Neural cell (in vitro differentiated cells): ENCODE results near the gene GOLGA3. TPM values are rescaled to one million over a fixed set of nuclear protein-coding genes. Genes with fewer than 3 reads are reported as not detected.

Experiments used
- H2AFZ ChIP-seq: fragments of 200-600, 300-800 bp; sonication (generic), shearing (Covaris generic); 2 replicates; pipeline ENCODE4 v1.6.0; 2014; ENCODE audit warnings: low read depth, mild to moderate bottlenecking, antibody characterized with exemption, low read length, moderate library complexity
- H3F3A ChIP-seq: fragments of 200-600 bp; shearing (Covaris generic); 2 replicates; pipeline ENCODE4 v1.6.1; 2016; ENCODE audit warnings: mild to moderate bottlenecking, moderate library complexity, mixed read lengths, antibody characterized with exemption, low read length; ENCODE audit not compliant: insufficient read depth, poor library complexity, severe bottlenecking
- H3K27ac ChIP-seq: fragments of 200-600, 300-800 bp; sonication (generic), shearing (Covaris generic); 2 replicates; pipeline ENCODE4 v1.5.1; 2014; ENCODE audit warnings: mild to moderate bottlenecking, low read length, moderate library complexity
- H3K27me3 ChIP-seq: fragments of 300-800, 200-600 bp; sonication (generic), shearing (Covaris generic); 2 replicates; pipeline ENCODE4 v1.6.0; 2014; ENCODE audit warnings: mild to moderate bottlenecking, low read depth, low read length, moderate library complexity; ENCODE audit not compliant: insufficient read depth
- H3K36me3 ChIP-seq: fragments of 300-800, 200-600 bp; sonication (generic), shearing (Covaris generic); 2 replicates; pipeline ENCODE4 v1.5.1; 2014; ENCODE audit warnings: mild to moderate bottlenecking, antibody characterized with exemption, low read length, moderate library complexity; ENCODE audit not compliant: insufficient read depth
- H3K4me2 ChIP-seq: fragments of 300-800, 200-600 bp; sonication (generic), shearing (Covaris generic); 2 replicates; pipeline ENCODE4 v1.6.0; 2014; ENCODE audit warnings: mild to moderate bottlenecking, low read length
- H3K4me3 ChIP-seq: fragments of 300-800, 200-600 bp; sonication (generic), shearing (Covaris generic); 2 replicates; pipeline ENCODE4 v1.5.1; 2014; ENCODE audit warnings: mild to moderate bottlenecking, low read length, moderate library complexity
- H3K79me2 ChIP-seq: fragments of 200-600 bp; shearing (Covaris generic); replicated peaks from 2 replicates; pipeline ENCODE4 v1.6.0; 2014; ENCODE audit warnings: mild to moderate bottlenecking, low read length, moderate library complexity; ENCODE audit not compliant: insufficient read depth
- H3K9ac ChIP-seq: fragments of 300-800, 200-600 bp; sonication (generic), shearing (Covaris generic); 2 replicates; pipeline ENCODE4 v1.6.1; 2016; ENCODE audit warnings: mild to moderate bottlenecking, low read length, mixed read lengths
- H3K9me2 ChIP-seq: fragments of 200-600 bp; shearing (Covaris generic); 2 replicates; pipeline ENCODE4 v1.6.1; 2016; ENCODE audit warnings: mild to moderate bottlenecking, low read length, mixed read lengths; ENCODE audit not compliant: insufficient read depth
- H3K9me3 ChIP-seq: fragments of 200-600, 300-800 bp; sonication (generic), shearing (Covaris generic); 2 replicates; pipeline ENCODE4 v1.6.1; 2016; ENCODE audit warnings: mild to moderate bottlenecking, mixed run types, low read length, moderate library complexity, mixed read lengths
- H4K20me1 ChIP-seq: fragments of 200-600 bp; shearing (Covaris generic); 2 replicates; pipeline ENCODE4 v1.6.1; 2016; ENCODE audit warnings: mild to moderate bottlenecking, mixed run types; ENCODE audit not compliant: insufficient read depth
- EP300 ChIP-seq: fragments of 450-650 bp; conservative IDR thresholded peaks from 2 replicates; pipeline ENCODE4 v1.6.1; 2014; ENCODE audit warnings: antibody characterized with exemption, mild to moderate bottlenecking, moderate library complexity; ENCODE audit not compliant: poor library complexity, severe bottlenecking
- EZH2 ChIP-seq: fragments of 200-600, 300-800 bp; shearing (Covaris generic), sonication (generic); IDR thresholded peaks from 2 replicates; pipeline ENCODE4 v1.6.1; 2014; ENCODE audit warnings: antibody characterized with exemption, low read length, borderline replicate concordance, mild to moderate bottlenecking; ENCODE audit not compliant: insufficient read depth, poor library complexity, severe bottlenecking
- MXI1 ChIP-seq: fragments of 450-650 bp; conservative IDR thresholded peaks from 2 replicates; pipeline ENCODE4 v1.6.1; 2014; ENCODE audit warnings: antibody characterized with exemption, mild to moderate bottlenecking; ENCODE audit not compliant: poor library complexity, severe bottlenecking
- POLR2AphosphoS5 ChIP-seq: IDR thresholded peaks from 2 replicates; pipeline ENCODE4 v1.6.1; 2012
- RAD21 ChIP-seq: fragments of 450-650 bp; conservative IDR thresholded peaks from 2 replicates; pipeline ENCODE4 v1.6.1; 2014; ENCODE audit warnings: antibody characterized with exemption, mild to moderate bottlenecking, moderate library complexity
- SMC3 ChIP-seq: fragments of 450-650 bp; conservative IDR thresholded peaks from 2 replicates; pipeline ENCODE4 v1.6.1; 2014; ENCODE audit warnings: antibody characterized with exemption, mild to moderate bottlenecking, moderate library complexity; ENCODE audit not compliant: poor library complexity
- TAF1 ChIP-seq: IDR thresholded peaks from 2 replicates; pipeline ENCODE4 v1.6.1; 2012; ENCODE audit warnings: low read depth
- polyA plus RNA-seq: library from polyadenylated mRNA; depleted of rRNA; stranded (reverse); fragments of >200 nt; gene quantifications from 2 replicates; pipeline ENCODE4 v1.2.3, GENCODE V29; 2014
- TF ChIP-seq, protein P1 (sequence below): IDR thresholded peaks from 2 replicates; pipeline ENCODE4 v1.6.1; 2012; ENCODE audit warnings: borderline replicate concordance
- TF ChIP-seq, protein P2 (sequence below): fragments of 450-650 bp; IDR thresholded peaks from 2 replicates; pipeline ENCODE4 v1.5.1; 2014; ENCODE audit warnings: antibody characterized with exemption, mild to moderate bottlenecking, moderate library complexity; ENCODE audit not compliant: poor library complexity, severe bottlenecking

GOLGA3 gene
- polyA plus RNA-seq, 1 donor from 2014 or later: 16.7 TPM

DNA sequence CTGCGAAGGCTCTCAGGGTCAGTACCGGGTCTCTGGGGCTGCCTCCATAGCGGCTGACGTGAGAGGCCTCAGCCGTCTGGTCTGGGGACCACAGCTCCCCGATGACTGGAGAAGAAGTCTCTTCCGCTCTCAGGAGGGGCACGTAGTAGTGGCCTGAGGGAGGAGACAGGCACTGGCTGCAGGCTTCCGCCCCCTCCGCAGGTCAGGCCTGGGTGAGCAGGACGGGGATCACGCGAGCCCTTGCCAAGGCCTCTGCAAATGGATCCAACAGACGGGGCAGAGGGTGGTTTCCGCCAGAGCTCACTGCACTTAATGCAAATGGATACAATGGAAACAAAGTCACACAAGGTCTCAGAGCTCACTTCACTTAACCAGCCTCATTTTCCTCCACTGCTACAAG, 91.8 kb downstream of the GOLGA3 start:
- Histone ChIP-seq H2AFZ (no peak overlapping the region), H3K36me3 (peaks cover 6% of the 10 kb centered on the region), H3F3A (no peaks in the 10 kb centered on the region), H3K79me2 (no peaks in the 10 kb centered on the region), H3K9me3 (no peaks in the 10 kb centered on the region), H4K20me1 (no peaks in the 10 kb centered on the region), H3K9me2 (no peaks in the 10 kb centered on the region), H3K4me2 (no peak overlapping the region), H3K9ac (no peak overlapping the region), H3K27ac (no peak overlapping the region), H3K27me3 (no peaks in the 10 kb centered on the region), H3K4me3 (no peak overlapping the region)
- no peak for TF ChIP-seq RAD21
- no peak for TF ChIP-seq TAF1
- TF ChIP-seq SMC3: no peak
- no peak for TF ChIP-seq EZH2
- no peak for TF ChIP-seq MXI1
- TF ChIP-seq, protein P1, sequence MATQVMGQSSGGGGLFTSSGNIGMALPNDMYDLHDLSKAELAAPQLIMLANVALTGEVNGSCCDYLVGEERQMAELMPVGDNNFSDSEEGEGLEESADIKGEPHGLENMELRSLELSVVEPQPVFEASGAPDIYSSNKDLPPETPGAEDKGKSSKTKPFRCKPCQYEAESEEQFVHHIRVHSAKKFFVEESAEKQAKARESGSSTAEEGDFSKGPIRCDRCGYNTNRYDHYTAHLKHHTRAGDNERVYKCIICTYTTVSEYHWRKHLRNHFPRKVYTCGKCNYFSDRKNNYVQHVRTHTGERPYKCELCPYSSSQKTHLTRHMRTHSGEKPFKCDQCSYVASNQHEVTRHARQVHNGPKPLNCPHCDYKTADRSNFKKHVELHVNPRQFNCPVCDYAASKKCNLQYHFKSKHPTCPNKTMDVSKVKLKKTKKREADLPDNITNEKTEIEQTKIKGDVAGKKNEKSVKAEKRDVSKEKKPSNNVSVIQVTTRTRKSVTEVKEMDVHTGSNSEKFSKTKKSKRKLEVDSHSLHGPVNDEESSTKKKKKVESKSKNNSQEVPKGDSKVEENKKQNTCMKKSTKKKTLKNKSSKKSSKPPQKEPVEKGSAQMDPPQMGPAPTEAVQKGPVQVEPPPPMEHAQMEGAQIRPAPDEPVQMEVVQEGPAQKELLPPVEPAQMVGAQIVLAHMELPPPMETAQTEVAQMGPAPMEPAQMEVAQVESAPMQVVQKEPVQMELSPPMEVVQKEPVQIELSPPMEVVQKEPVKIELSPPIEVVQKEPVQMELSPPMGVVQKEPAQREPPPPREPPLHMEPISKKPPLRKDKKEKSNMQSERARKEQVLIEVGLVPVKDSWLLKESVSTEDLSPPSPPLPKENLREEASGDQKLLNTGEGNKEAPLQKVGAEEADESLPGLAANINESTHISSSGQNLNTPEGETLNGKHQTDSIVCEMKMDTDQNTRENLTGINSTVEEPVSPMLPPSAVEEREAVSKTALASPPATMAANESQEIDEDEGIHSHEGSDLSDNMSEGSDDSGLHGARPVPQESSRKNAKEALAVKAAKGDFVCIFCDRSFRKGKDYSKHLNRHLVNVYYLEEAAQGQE: no peak
- TF ChIP-seq EP300: no peak
- TF ChIP-seq POLR2AphosphoS5: no peak
- TF ChIP-seq, protein P2, sequence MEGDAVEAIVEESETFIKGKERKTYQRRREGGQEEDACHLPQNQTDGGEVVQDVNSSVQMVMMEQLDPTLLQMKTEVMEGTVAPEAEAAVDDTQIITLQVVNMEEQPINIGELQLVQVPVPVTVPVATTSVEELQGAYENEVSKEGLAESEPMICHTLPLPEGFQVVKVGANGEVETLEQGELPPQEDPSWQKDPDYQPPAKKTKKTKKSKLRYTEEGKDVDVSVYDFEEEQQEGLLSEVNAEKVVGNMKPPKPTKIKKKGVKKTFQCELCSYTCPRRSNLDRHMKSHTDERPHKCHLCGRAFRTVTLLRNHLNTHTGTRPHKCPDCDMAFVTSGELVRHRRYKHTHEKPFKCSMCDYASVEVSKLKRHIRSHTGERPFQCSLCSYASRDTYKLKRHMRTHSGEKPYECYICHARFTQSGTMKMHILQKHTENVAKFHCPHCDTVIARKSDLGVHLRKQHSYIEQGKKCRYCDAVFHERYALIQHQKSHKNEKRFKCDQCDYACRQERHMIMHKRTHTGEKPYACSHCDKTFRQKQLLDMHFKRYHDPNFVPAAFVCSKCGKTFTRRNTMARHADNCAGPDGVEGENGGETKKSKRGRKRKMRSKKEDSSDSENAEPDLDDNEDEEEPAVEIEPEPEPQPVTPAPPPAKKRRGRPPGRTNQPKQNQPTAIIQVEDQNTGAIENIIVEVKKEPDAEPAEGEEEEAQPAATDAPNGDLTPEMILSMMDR: no peak

DNA sequence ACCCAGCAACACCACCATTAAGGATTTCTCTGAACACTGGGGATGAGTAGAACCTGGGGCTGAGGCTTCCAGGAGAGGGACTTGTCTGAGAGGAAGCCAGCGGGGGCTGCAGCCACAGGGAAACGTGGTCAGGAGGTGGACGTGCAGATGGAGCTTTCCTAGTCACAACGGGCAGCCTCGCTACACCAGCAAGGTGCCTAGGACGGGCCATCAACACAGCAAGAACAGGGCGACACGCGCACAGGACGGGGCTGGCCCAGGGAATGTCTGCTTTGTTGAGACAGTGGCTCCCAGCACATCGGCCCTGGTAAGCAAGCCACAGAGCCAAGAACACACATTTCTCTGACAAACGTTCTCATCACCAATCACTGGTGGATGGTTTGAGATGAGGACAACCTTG, 92.3 kb downstream of the GOLGA3 start:
- Histone ChIP-seq H2AFZ (no peak overlapping the region), H3K36me3 (peaks cover 6% of the 10 kb centered on the region), H4K20me1 (no peaks in the 10 kb centered on the region), H3K9ac (no peak overlapping the region), H3K4me2 (no peak overlapping the region), H3K9me3 (no peaks in the 10 kb centered on the region), H3K79me2 (no peaks in the 10 kb centered on the region), H3K27ac (no peak overlapping the region), H3K9me2 (no peaks in the 10 kb centered on the region), H3K27me3 (no peaks in the 10 kb centered on the region), H3K4me3 (no peak overlapping the region), H3F3A (no peaks in the 10 kb centered on the region)
- TF ChIP-seq EZH2 (no peak), TAF1 (no peak), SMC3 (no peak), RAD21 (no peak), MXI1 (no peak), POLR2AphosphoS5 (no peak)
- TF ChIP-seq, protein P2: no peak
- TF ChIP-seq, protein P1: no peak
